H9 (cell line): ENCODE data around the gene MAPK13. TPM values are rescaled to one million over a fixed set of nuclear protein-coding genes. Genes with fewer than 3 reads are reported as not detected.

Source experiments
- DNase-seq: peaks from one replicate; pipeline ENCODE4 v3.0.0-alpha.2; 2017
- H2AFZ ChIP-seq: one replicate; pipeline ENCODE4 v1.6.1; 2013; ENCODE audit warnings: mild to moderate bottlenecking, low read length, control low read depth, moderate library complexity
- H2AK5ac ChIP-seq: 2 replicates; pipeline ENCODE4 v1.6.1; 2013; ENCODE audit warnings: low read length, control low read depth, mixed read lengths; ENCODE audit not compliant: insufficient read length
- H2BK120ac ChIP-seq: one replicate; pipeline ENCODE4 v1.6.1; 2013; ENCODE audit warnings: low read depth, mild to moderate bottlenecking, low read length, control low read depth, inconsistent platforms; ENCODE audit not compliant: poor library complexity, severe bottlenecking
- H2BK12ac ChIP-seq: 2 replicates; pipeline ENCODE4 v1.6.1; 2013; ENCODE audit warnings: low read length, control low read depth, mixed read lengths, low read depth; ENCODE audit not compliant: insufficient read length
- H2BK15ac ChIP-seq: 2 replicates; pipeline ENCODE4 v1.6.1; 2013; ENCODE audit warnings: low read depth, low read length, control low read depth
- H2BK20ac ChIP-seq: one replicate; pipeline ENCODE4 v1.6.1; 2013; ENCODE audit warnings: low read depth, mild to moderate bottlenecking, low read length, control low read depth, inconsistent platforms; ENCODE audit not compliant: poor library complexity, severe bottlenecking
- H2BK5ac ChIP-seq: 2 replicates; pipeline ENCODE4 v1.6.1; 2013; ENCODE audit warnings: low read length, control low read depth, mixed read lengths; ENCODE audit not compliant: insufficient read length
- H3K14ac ChIP-seq: 2 replicates; pipeline ENCODE4 v1.6.1; 2013; ENCODE audit warnings: low read length, control low read depth; ENCODE audit not compliant: insufficient read depth
- H3K18ac ChIP-seq: 2 replicates; pipeline ENCODE4 v1.6.1; 2013; ENCODE audit warnings: low read depth, mild to moderate bottlenecking, mixed read lengths, low read length, control low read depth; ENCODE audit not compliant: insufficient read length
- H3K23ac ChIP-seq: 2 replicates; pipeline ENCODE4 v1.6.1; 2013; ENCODE audit warnings: low read length, control low read depth, mixed read lengths, low read depth; ENCODE audit not compliant: insufficient read length
- H3K23me2 ChIP-seq: 2 replicates; pipeline ENCODE4 v1.6.1; 2013; ENCODE audit warnings: low read depth, mild to moderate bottlenecking, mixed read lengths, low read length, control low read depth; ENCODE audit not compliant: insufficient read length, poor library complexity, severe bottlenecking
- H3K27ac ChIP-seq: 2 replicates; pipeline ENCODE4 v1.5.1; 2013; ENCODE audit warnings: low read length, control low read depth, mixed read lengths, low read depth; ENCODE audit not compliant: insufficient read length
- H3K27me3 ChIP-seq: 2 replicates; pipeline ENCODE4 v1.6.1; 2013; ENCODE audit warnings: low read length, control low read depth, inconsistent platforms; ENCODE audit not compliant: insufficient read depth
- H3K4ac ChIP-seq: 2 replicates; pipeline ENCODE4 v1.6.1; 2013; ENCODE audit warnings: low read depth, mild to moderate bottlenecking, control low read depth, inconsistent platforms, low read length, moderate library complexity
- H3K4me1 ChIP-seq: 2 replicates; pipeline ENCODE4 v1.6.1; 2013; ENCODE audit warnings: low read length, control low read depth, inconsistent platforms; ENCODE audit not compliant: insufficient read depth
- H3K4me2 ChIP-seq: 2 replicates; pipeline ENCODE4 v1.6.1; 2013; ENCODE audit warnings: low read length, control low read depth, mixed read lengths; ENCODE audit not compliant: insufficient read length, insufficient read depth
- H3K56ac ChIP-seq: 2 replicates; pipeline ENCODE4 v1.6.1; 2013; ENCODE audit warnings: low read depth, mild to moderate bottlenecking, mixed read lengths, low read length, control low read depth; ENCODE audit not compliant: insufficient read length
- H3K79me1 ChIP-seq: 2 replicates; pipeline ENCODE4 v1.6.1; 2013; ENCODE audit warnings: low read depth, mild to moderate bottlenecking, moderate library complexity, low read length, control low read depth, inconsistent platforms; ENCODE audit not compliant: insufficient read depth, poor library complexity, severe bottlenecking
- H3K79me2 ChIP-seq: 2 replicates; pipeline ENCODE4 v1.6.1; 2013; ENCODE audit warnings: low read length, control low read depth, inconsistent platforms; ENCODE audit not compliant: insufficient read depth
- H3K9ac ChIP-seq: 2 replicates; pipeline ENCODE4 v1.6.1; 2013; ENCODE audit warnings: low read length, control low read depth, mixed read lengths; ENCODE audit not compliant: insufficient read length; ENCODE audit errors: extremely low read depth
- H3K9me3 ChIP-seq: one replicate; pipeline ENCODE4 v1.6.1; 2013; ENCODE audit warnings: low read depth, low read length, inconsistent platforms; ENCODE audit not compliant: control insufficient read depth
- H3T11ph ChIP-seq: one replicate; pipeline ENCODE4 v1.6.1; 2013; ENCODE audit warnings: mild to moderate bottlenecking, low read length, control low read depth, inconsistent platforms
- H4K20me1 ChIP-seq: one replicate; pipeline ENCODE4 v1.6.1; 2013; ENCODE audit not compliant: control insufficient read depth, insufficient read length, insufficient read depth
- H4K5ac ChIP-seq: 2 replicates; pipeline ENCODE4 v1.6.1; 2013; ENCODE audit warnings: low read depth, mild to moderate bottlenecking, mixed read lengths, low read length, control low read depth; ENCODE audit not compliant: insufficient read length
- H4K8ac ChIP-seq: replicated peaks from 2 replicates; pipeline ENCODE4 v1.6.1; 2013; ENCODE audit warnings: low read length, control low read depth, mixed read lengths, low read depth; ENCODE audit not compliant: insufficient read length
- H4K91ac ChIP-seq: 2 replicates; pipeline ENCODE4 v1.6.1; 2013; ENCODE audit warnings: low read depth, mild to moderate bottlenecking, moderate library complexity, mixed read lengths, low read length, control low read depth; ENCODE audit not compliant: insufficient read length
- H3K27ac Mint-ChIP-seq, 3 experiments: 2 replicates in 2 of 3; 3 replicates in 1 of 3; pipeline ENCODE4 v1.8.0; 2020 to 2021; ENCODE audit warnings: mixed read lengths in 3 of 3, mild to moderate bottlenecking in 1 of 3, moderate library complexity in 1 of 3
- H3K27me3 Mint-ChIP-seq: 2 replicates; pipeline ENCODE4 v1.8.0; 2021; ENCODE audit warnings: low read depth, mild to moderate bottlenecking, moderate library complexity, mixed read lengths
- H3K36me3 Mint-ChIP-seq, 3 experiments: 2 replicates in 2 of 3; 3 replicates in 1 of 3; pipeline ENCODE4 v1.8.0; 2020 to 2021; ENCODE audit warnings: low read depth in 3 of 3, mixed read lengths in 3 of 3; ENCODE audit not compliant: insufficient read depth in 1 of 3
- H3K4me1 Mint-ChIP-seq, 2 experiments: 2 replicates each; pipeline ENCODE4 v1.8.0; 2020; ENCODE audit warnings: mixed read lengths in 2 of 2
- H3K4me3 Mint-ChIP-seq, 2 experiments: 2 replicates in 1 of 2; 3 replicates in 1 of 2; pipeline ENCODE4 v1.8.0; 2020 to 2021; ENCODE audit warnings: mild to moderate bottlenecking in 2 of 2, mixed read lengths in 2 of 2, moderate library complexity in 1 of 2
- H3K9me3 Mint-ChIP-seq, 2 experiments: 2 replicates in 1 of 2; 3 replicates in 1 of 2; pipeline ENCODE4 v1.8.0; 2020; ENCODE audit warnings: mild to moderate bottlenecking in 2 of 2, mixed read lengths in 2 of 2, moderate library complexity in 1 of 2
- WGBS: extraction: QIAGEN DNeasy Blood & Tissue Kit; methylation state at CpG from one replicate; pipeline ENCODE4 v1.1.7; 2013; ENCODE audit warnings: missing lambda C conversion rate, low lambda C conversion rate, mixed read lengths; ENCODE audit not compliant: insufficient read length; ENCODE audit errors: extremely low coverage; 5-methylcytosine and 5-hydroxymethylcytosine counted together
- total RNA-seq: library from RNA; stranded (reverse); gene quantifications from 2 replicates; pipeline ENCODE4 v1.2.1, GENCODE V29; 2021
- TF ChIP-seq, protein P1 (sequence below): fragments of 200-600 bp; sonication (generic); conservative IDR thresholded peaks from 3 replicates; pipeline ENCODE4 v1.8.0; 2021; ENCODE audit warnings: antibody characterized with exemption, mild to moderate bottlenecking

MAPK13 gene
- total RNA-seq, 1 experiment from 2014 or later: 18.9 TPM

DNA sequence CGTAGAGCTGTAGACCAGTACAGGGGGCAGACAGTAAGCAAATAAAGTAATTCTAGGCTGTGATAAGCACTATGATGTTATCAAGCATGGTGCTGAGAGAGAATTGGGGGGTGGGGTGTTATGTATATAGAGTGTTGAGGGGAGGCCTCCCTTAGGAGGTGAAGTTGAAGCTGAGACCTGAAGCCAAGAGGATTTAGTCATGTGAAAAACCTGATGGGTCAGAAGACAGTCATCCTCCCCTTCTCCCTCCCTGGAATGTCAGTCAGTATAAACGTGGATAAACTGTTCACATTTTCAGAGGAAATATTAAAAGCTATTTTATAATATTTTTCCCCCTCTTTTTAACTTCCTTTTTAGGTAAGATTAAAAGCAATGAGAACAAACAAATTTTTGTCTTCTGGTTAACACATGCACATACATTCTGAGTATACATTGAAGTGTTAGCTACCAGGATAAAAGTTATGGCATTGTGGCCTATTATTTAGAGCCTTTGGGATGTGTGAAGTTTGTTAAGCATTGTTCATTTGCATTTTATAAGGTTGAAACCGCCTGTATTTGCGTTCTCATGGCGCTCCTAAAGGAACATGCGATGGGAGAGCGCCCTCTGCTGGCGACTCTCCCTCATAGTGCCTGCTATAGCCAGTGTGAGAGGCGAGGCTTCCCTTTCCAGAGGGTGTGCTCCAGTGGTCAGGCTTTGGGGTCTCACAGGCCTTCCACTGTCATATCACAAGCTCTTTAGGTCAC is 35.4 kb upstream of the MAPK13 start:
- Histone ChIP-seq H3T11ph (no peak overlapping the region), H3K4me1 (no peaks in the 10 kb centered on the region), H4K5ac (no peak overlapping the region), H3K9me3 (no peaks in the 10 kb centered on the region), H4K91ac (no peak overlapping the region), H3K4me2 (no peak overlapping the region), H3K23ac (no peak overlapping the region), H2BK12ac (no peak overlapping the region), H3K14ac (no peak overlapping the region), H3K27me3 (no peaks in the 10 kb centered on the region), H3K27ac (no peak overlapping the region), H2BK20ac (no peak overlapping the region), H3K9ac (no peak overlapping the region), H3K79me2 (no peaks in the 10 kb centered on the region), H2BK5ac (no peak overlapping the region), H4K8ac (no peak overlapping the region), H2BK15ac (no peak overlapping the region), H3K56ac (no peak overlapping the region), H3K18ac (no peak overlapping the region), H3K4ac (no peak overlapping the region), H4K20me1 (no peaks in the 10 kb centered on the region), H2AFZ (no peak overlapping the region), H3K79me1 (peaks cover 3% of the 10 kb centered on the region), H2BK120ac (no peak overlapping the region), H3K23me2 (no peaks in the 10 kb centered on the region), H2AK5ac (no peak overlapping the region)
- TF ChIP-seq, protein P1, sequence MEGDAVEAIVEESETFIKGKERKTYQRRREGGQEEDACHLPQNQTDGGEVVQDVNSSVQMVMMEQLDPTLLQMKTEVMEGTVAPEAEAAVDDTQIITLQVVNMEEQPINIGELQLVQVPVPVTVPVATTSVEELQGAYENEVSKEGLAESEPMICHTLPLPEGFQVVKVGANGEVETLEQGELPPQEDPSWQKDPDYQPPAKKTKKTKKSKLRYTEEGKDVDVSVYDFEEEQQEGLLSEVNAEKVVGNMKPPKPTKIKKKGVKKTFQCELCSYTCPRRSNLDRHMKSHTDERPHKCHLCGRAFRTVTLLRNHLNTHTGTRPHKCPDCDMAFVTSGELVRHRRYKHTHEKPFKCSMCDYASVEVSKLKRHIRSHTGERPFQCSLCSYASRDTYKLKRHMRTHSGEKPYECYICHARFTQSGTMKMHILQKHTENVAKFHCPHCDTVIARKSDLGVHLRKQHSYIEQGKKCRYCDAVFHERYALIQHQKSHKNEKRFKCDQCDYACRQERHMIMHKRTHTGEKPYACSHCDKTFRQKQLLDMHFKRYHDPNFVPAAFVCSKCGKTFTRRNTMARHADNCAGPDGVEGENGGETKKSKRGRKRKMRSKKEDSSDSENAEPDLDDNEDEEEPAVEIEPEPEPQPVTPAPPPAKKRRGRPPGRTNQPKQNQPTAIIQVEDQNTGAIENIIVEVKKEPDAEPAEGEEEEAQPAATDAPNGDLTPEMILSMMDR: peak; percentile 98
- H3K9me3 Mint-ChIP-seq: no peaks in the 10 kb centered on the region
- H3K36me3 Mint-ChIP-seq: peaks cover 0 to 26% (median 0%) of the 10 kb centered on the region in 3 experiments; a peak in 4 of 7 replicates
- H3K4me3 Mint-ChIP-seq: no peak overlapping the region
- H3K27ac Mint-ChIP-seq: no peak overlapping the region; a peak in 1 of 7 replicates
- DNase-seq: peak; percentile 74
- no peaks in the 10 kb centered on the region for H3K27me3 Mint-ChIP-seq
- peaks cover 3 to 13% of the 10 kb centered on the region in 2 experiments for H3K4me1 Mint-ChIP-seq
- WGBS: no CpG with 5 or more reads among the region's 9 CpGs
